Chondrocyte (in vitro differentiated cells): Measurements from ENCODE around the gene NAA16. TPM values are rescaled to one million over a fixed set of nuclear protein-coding genes. Genes with fewer than 3 reads are reported as not detected.

Experiments
- DNase-seq: peaks from one replicate; pipeline ENCODE4 v3.0.0; 2021; ENCODE audit warnings: mixed read lengths, low spot score
- H3K27ac Mint-ChIP-seq: one replicate; pipeline ENCODE4 v1.8.0; 2021; ENCODE audit warnings: mild to moderate bottlenecking, moderate library complexity, mixed read lengths; ENCODE audit not compliant: unreplicated experiment
- H3K27me3 Mint-ChIP-seq: 2 replicates; pipeline ENCODE4 v1.8.0; 2021; ENCODE audit warnings: low read depth, mixed read lengths
- H3K36me3 Mint-ChIP-seq: 2 replicates; pipeline ENCODE4 v1.8.0; 2021; ENCODE audit warnings: low read depth, mixed read lengths
- H3K4me1 Mint-ChIP-seq: 2 replicates; pipeline ENCODE4 v1.8.0; 2021; ENCODE audit warnings: low read depth, mild to moderate bottlenecking, mixed read lengths
- H3K4me3 Mint-ChIP-seq: one replicate; pipeline ENCODE4 v1.8.0; 2021; ENCODE audit warnings: mild to moderate bottlenecking, moderate library complexity, mixed read lengths; ENCODE audit not compliant: unreplicated experiment
- H3K9me3 Mint-ChIP-seq: 2 replicates; pipeline ENCODE4 v1.8.0; 2021; ENCODE audit warnings: low read depth, mixed read lengths
- total RNA-seq: library from RNA; stranded (reverse); gene quantifications from 3 replicates; pipeline ENCODE4 v1.2.1, GENCODE V29; 2021
- TF ChIP-seq, protein P1 (sequence below): fragments of 200-600 bp; sonication (generic); IDR thresholded peaks from 2 replicates; pipeline ENCODE4 v1.5.0; 2021; ENCODE audit warnings: antibody characterized with exemption, mild to moderate bottlenecking, moderate library complexity

NAA16 gene
- total RNA-seq, 1 donor from 2014 or later = 9.4 TPM

DNA sequence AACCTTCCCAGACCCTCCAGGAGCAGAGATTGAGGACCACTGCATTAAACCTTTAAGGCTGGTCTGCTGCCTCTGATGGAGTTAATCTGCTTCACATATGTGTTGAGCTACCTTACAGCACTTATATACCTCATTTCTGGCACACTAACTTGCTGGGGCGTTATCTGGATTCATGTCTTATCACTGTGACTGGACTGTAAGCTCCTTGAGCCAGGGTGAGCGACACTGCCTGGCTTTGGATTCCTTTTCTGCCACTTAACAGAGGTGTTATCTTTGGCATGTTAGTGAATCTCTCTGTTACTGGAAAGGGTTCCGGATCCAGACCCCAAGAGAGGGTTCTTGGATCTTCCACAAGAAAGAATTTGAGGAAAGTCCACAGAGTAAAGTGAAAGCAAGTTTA, 76.5 kb downstream of the NAA16 start:
- H3K4me3 Mint-ChIP-seq = no peak overlapping the region
- TF ChIP-seq, protein P1, sequence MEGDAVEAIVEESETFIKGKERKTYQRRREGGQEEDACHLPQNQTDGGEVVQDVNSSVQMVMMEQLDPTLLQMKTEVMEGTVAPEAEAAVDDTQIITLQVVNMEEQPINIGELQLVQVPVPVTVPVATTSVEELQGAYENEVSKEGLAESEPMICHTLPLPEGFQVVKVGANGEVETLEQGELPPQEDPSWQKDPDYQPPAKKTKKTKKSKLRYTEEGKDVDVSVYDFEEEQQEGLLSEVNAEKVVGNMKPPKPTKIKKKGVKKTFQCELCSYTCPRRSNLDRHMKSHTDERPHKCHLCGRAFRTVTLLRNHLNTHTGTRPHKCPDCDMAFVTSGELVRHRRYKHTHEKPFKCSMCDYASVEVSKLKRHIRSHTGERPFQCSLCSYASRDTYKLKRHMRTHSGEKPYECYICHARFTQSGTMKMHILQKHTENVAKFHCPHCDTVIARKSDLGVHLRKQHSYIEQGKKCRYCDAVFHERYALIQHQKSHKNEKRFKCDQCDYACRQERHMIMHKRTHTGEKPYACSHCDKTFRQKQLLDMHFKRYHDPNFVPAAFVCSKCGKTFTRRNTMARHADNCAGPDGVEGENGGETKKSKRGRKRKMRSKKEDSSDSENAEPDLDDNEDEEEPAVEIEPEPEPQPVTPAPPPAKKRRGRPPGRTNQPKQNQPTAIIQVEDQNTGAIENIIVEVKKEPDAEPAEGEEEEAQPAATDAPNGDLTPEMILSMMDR = no peak
- peaks cover 2% of the 10 kb centered on the region for H3K27me3 Mint-ChIP-seq
- no peak for DNase-seq
- H3K36me3 Mint-ChIP-seq = no peaks in the 10 kb centered on the region
- H3K4me1 Mint-ChIP-seq = peaks cover 7% of the 10 kb centered on the region
- no peaks in the 10 kb centered on the region for H3K9me3 Mint-ChIP-seq
- H3K27ac Mint-ChIP-seq = no peak overlapping the region

GRCh38 chr13:41388143-41388881, 77.2 kb downstream of the NAA16 start:
- H3K4me3 Mint-ChIP-seq = no peak overlapping the region
- H3K27me3 Mint-ChIP-seq = peaks cover 2% of the 10 kb centered on the region
- no peaks in the 10 kb centered on the region for H3K36me3 Mint-ChIP-seq
- no peaks in the 10 kb centered on the region for H3K9me3 Mint-ChIP-seq
- no peak for DNase-seq
- peaks cover 5% of the 10 kb centered on the region for H3K4me1 Mint-ChIP-seq
- TF ChIP-seq, protein P1 = no peak
- H3K27ac Mint-ChIP-seq = no peak overlapping the region

- H3K27me3 Mint-ChIP-seq = peaks cover 2% of the 10 kb centered on the region
- H3K9me3 Mint-ChIP-seq = no peaks in the 10 kb centered on the region
- no peak overlapping the region for H3K4me3 Mint-ChIP-seq
- DNase-seq = no peak
- TF ChIP-seq, protein P1 = no peak
- no peaks in the 10 kb centered on the region for H3K36me3 Mint-ChIP-seq
- H3K4me1 Mint-ChIP-seq = no peaks in the 10 kb centered on the region
- H3K27ac Mint-ChIP-seq = no peak overlapping the region
Measured at GRCh38 chr13:41389580-41389979, 78.5 kb downstream of the NAA16 start.

DNA sequence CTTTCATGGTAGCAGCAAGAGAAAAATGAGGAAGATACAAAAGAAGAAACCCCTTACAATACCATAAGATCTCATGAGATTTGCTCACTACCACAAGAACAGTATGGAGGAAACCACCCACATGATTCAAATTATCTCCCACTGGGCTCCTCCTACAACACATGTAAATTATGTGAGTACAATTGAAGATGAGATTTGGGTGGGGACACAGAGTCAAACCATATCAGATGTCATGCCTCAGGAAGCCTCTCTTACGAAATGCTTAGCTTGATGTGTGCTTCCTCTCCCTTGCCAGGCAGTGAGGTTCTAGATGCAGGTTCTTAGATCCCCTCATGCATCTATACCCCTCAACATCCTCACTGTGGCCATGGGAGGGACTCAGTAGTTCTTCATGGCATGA, 83.1 kb downstream of the NAA16 start:
- Mint-ChIP-seq H3K27me3 (peaks cover under 1% of the 10 kb centered on the region), H3K4me3 (no peak overlapping the region), H3K36me3 (no peaks in the 10 kb centered on the region), H3K4me1 (peaks cover 3% of the 10 kb centered on the region), H3K27ac (no peak overlapping the region), H3K9me3 (no peaks in the 10 kb centered on the region)
- TF ChIP-seq, protein P1 = no peak
- no peak for DNase-seq

GRCh38 chr13:41398494-41399170, 87.6 kb downstream of the NAA16 start:
- no peak overlapping the region for H3K27ac Mint-ChIP-seq

More at GRCh38 chr13:41398494-41399170, 87.6 kb downstream of the NAA16 start:
- Mint-ChIP-seq H3K9me3 (no peaks in the 10 kb centered on the region), H3K4me1 (peaks cover 3% of the 10 kb centered on the region), H3K4me3 (no peak overlapping the region), H3K27me3 (no peaks in the 10 kb centered on the region), H3K36me3 (no peaks in the 10 kb centered on the region)
- TF ChIP-seq, protein P1 = no peak
- no peak for DNase-seq
